22Rv1 (cell line): ENCODE data around the gene SPECC1L.
"Not testable (repeated sequence)": the region's sequence is repeated elsewhere in the genome, so short reads cannot be mapped to it uniquely, and the experiment has no call there.

Experiments used
- ZFX ChIP-seq: fragments of 450-650 bp; IDR thresholded peaks from 2 replicates; pipeline ENCODE4 v1.6.1; 2017; ENCODE audit warnings: antibody characterized with exemption, borderline replicate concordance
- TF ChIP-seq, protein P1 (sequence below): fragments of 450-650 bp; IDR thresholded peaks from 2 replicates; pipeline ENCODE4 v1.5.1; 2017; ENCODE audit warnings: mild to moderate bottlenecking

DNA sequence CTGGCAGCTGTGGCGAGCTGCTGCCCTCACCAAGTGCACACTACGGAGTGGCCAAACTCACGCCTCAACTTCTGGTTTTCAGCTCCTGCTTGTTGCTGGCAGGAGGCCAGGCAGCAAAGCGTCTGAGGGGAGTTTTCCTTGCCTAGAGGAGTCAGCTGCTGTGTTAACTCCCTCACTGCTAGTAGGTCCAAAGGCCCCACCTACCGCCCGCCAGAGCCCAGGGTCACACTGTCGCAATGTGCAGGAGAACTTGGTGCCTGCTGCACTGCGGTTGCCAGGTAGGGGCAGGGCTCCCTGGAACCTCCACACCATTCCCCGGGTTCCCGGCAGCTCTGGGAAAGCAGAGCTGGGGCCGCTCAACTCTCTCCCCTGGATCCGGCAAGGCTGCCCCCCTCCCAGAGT, 25.6 kb upstream of the SPECC1L start, which contains the start of gene GGT5:
- TF ChIP-seq, protein P1, sequence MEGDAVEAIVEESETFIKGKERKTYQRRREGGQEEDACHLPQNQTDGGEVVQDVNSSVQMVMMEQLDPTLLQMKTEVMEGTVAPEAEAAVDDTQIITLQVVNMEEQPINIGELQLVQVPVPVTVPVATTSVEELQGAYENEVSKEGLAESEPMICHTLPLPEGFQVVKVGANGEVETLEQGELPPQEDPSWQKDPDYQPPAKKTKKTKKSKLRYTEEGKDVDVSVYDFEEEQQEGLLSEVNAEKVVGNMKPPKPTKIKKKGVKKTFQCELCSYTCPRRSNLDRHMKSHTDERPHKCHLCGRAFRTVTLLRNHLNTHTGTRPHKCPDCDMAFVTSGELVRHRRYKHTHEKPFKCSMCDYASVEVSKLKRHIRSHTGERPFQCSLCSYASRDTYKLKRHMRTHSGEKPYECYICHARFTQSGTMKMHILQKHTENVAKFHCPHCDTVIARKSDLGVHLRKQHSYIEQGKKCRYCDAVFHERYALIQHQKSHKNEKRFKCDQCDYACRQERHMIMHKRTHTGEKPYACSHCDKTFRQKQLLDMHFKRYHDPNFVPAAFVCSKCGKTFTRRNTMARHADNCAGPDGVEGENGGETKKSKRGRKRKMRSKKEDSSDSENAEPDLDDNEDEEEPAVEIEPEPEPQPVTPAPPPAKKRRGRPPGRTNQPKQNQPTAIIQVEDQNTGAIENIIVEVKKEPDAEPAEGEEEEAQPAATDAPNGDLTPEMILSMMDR: not testable (repeated sequence)
- TF ChIP-seq ZFX: not testable (repeated sequence)
